Esophagus muscularis mucosa (tissue), 4 donors: Measurements from ENCODE around the gene STAT5B. TPM values are rescaled to one million over a fixed set of nuclear protein-coding genes. Genes with fewer than 3 reads are reported as not detected.

Experiments used
- DNase-seq: peaks from one replicate; pipeline ENCODE4 v3.0.0-alpha.2; 2017; ENCODE audit errors: extremely low spot score
- H3K27ac ChIP-seq, 4 donors: fragments of 200-600 bp; sonication (generic); replicated peaks in 1 of 4; 1 replicate in 3 of 4; 2 replicates in 1 of 4; pipeline ENCODE4 v1.5.1; 2016 to 2019; ENCODE audit warnings: mild to moderate bottlenecking in 1 of 4
- H3K27me3 ChIP-seq, 4 donors: fragments of 200-600 bp; sonication (generic); one replicate each; pipeline versions ENCODE4 v1.5.1 to v1.6.0; 2016 to 2019
- H3K36me3 ChIP-seq, 4 donors: fragments of 200-600 bp; sonication (generic); one replicate each; pipeline ENCODE4 v1.5.1; 2016 to 2019
- H3K4me1 ChIP-seq, 4 donors: fragments of 200-600 bp; sonication (generic); one replicate each; pipeline ENCODE4 v1.5.1; 2016 to 2019
- H3K4me3 ChIP-seq, 4 donors: fragments of 200-600 bp; sonication (generic); 1 replicate in 2 of 4; 2 replicates in 2 of 4; pipeline ENCODE4 v1.5.1; 2016 to 2019; ENCODE audit warnings: mild to moderate bottlenecking in 4 of 4, moderate library complexity in 1 of 4
- H3K9me3 ChIP-seq, 4 donors: fragments of 200-600 bp; sonication (generic); 1 replicate in 3 of 4; 2 replicates in 1 of 4; pipeline ENCODE4 v1.5.1; 2016 to 2019
- EP300 ChIP-seq: sonication (generic); formaldehyde crosslinking; IDR thresholded peaks from one replicate; pipeline ENCODE4 v1.6.1; 2017; ENCODE audit warnings: antibody characterized with exemption
- POLR2A ChIP-seq: fragments of 450-650 bp; IDR thresholded peaks from one replicate; pipeline ENCODE4 v1.6.1; 2017; ENCODE audit warnings: antibody characterized with exemption, moderate library complexity, mild to moderate bottlenecking, low read depth
- POLR2AphosphoS5 ChIP-seq, 2 donors: sonication (generic); formaldehyde crosslinking; IDR thresholded peaks; one replicate each; pipeline ENCODE4 v1.6.1; 2017; ENCODE audit warnings: antibody characterized with exemption in 2 of 2
- WGBS: methylation state at CpG from one replicate; pipeline ENCODE4 v1.1.5; 2018; 5-methylcytosine and 5-hydroxymethylcytosine counted together
- intact Hi-C: fragments of 100-400 bp; cut with DNase I; formaldehyde crosslinking; loops from one replicate; pipeline ENCODE4 v1.15.1; 2023
- total RNA-seq, 4 donors: library from RNA; depleted of rRNA; stranded (reverse); fragments of >200 nt; gene quantifications; one replicate each; pipeline versions ENCODE4 v1.1.0 to v1.2.1, GENCODE V29; 2016
- TF ChIP-seq, protein P1 (sequence below), 3 experiments: fragments of 200-600 bp in 2 of 3; fragments of 450-650 bp in 1 of 3; sonication (generic) in 2 of 3; IDR thresholded peaks; one replicate each; pipeline ENCODE4 v1.5.1; 2017 to 2019; ENCODE audit warnings: antibody characterized with exemption in 3 of 3, mild to moderate bottlenecking in 2 of 3, moderate library complexity in 1 of 3

Gene STAT5B
- total RNA-seq, 4 donors from 2014 or later, result 75.0 to 93.4 (median 85.2) TPM

DNA sequence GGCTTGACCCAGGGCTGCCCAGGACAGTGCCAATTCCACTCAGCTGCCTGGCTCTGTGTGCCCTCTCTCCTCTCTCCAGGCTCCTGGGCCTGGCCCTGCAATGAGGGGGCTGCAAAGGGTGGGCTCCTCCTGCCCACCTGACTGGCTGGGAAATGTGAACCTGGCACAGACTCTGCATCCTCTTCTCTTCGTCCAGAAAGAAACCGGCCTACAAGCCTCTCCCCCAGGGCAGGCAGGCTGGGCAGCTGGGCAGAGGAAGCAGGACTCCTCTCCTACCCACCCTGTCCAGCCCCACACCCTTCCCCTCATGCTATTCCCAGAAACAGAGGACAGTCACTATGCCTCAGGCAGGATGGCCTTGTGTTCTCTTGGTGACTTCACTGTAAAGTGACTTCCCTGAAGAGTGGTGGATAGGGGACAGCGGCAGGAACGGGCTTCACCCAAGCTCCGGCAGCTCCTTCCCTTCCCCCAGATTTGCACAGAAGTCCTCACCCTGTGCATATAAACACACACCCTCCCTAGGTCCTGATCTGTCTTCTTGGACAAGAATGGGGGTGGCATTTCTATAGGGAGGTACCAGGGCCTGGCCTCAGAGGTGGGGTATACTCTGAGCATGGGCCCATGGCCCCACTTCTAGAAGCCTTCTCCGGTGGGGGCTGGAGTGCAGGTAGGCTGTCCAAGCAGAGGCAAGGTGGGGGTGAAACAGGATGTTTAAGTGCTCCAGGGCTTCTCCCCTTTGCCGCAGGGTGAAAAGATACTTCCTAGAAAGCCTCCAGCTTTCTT, 7.2 kb upstream of the STAT5B start:
- Histone ChIP-seq H3K9me3 (no peaks in the 10 kb centered on the region), H3K27ac (no peak overlapping the region), H3K4me3 (no peak overlapping the region), H3K4me1 (peaks cover 17 to 30% (median 29%) of the 10 kb centered on the region in 4 donors), H3K36me3 (no peaks in the 10 kb centered on the region), H3K27me3 (no peaks in the 10 kb centered on the region)
- TF ChIP-seq EP300, result no peak
- TF ChIP-seq, protein P1, sequence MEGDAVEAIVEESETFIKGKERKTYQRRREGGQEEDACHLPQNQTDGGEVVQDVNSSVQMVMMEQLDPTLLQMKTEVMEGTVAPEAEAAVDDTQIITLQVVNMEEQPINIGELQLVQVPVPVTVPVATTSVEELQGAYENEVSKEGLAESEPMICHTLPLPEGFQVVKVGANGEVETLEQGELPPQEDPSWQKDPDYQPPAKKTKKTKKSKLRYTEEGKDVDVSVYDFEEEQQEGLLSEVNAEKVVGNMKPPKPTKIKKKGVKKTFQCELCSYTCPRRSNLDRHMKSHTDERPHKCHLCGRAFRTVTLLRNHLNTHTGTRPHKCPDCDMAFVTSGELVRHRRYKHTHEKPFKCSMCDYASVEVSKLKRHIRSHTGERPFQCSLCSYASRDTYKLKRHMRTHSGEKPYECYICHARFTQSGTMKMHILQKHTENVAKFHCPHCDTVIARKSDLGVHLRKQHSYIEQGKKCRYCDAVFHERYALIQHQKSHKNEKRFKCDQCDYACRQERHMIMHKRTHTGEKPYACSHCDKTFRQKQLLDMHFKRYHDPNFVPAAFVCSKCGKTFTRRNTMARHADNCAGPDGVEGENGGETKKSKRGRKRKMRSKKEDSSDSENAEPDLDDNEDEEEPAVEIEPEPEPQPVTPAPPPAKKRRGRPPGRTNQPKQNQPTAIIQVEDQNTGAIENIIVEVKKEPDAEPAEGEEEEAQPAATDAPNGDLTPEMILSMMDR (IDR thresholded peaks at IDR 0.05), result no peak
- no peak for TF ChIP-seq POLR2A
- TF ChIP-seq POLR2AphosphoS5 (IDR thresholded peaks at IDR 0.05), result no peak
- intact Hi-C loops, result no loop called here
- peak; percentile 60 for DNase-seq
- WGBS, result 76% methylated on average over 7 of the region's 7 CpGs

- peak; percentile 81 for DNase-seq
- 91% methylated on average over 6 of the region's 6 CpGs for WGBS
- Histone ChIP-seq H3K4me1 (peaks cover 14 to 26% (median 25%) of the 10 kb centered on the region in 4 donors), H3K36me3 (no peaks in the 10 kb centered on the region), H3K4me3 (no peak overlapping the region), H3K27ac (no peak overlapping the region), H3K9me3 (no peaks in the 10 kb centered on the region), H3K27me3 (no peaks in the 10 kb centered on the region)
- TF ChIP-seq, protein P1 (IDR thresholded peaks at IDR 0.05), result no peak
- intact Hi-C loops, result no loop called here
Measured at GRCh38 chr17:42282478-42283080, 6.4 kb upstream of the STAT5B start.

DNA sequence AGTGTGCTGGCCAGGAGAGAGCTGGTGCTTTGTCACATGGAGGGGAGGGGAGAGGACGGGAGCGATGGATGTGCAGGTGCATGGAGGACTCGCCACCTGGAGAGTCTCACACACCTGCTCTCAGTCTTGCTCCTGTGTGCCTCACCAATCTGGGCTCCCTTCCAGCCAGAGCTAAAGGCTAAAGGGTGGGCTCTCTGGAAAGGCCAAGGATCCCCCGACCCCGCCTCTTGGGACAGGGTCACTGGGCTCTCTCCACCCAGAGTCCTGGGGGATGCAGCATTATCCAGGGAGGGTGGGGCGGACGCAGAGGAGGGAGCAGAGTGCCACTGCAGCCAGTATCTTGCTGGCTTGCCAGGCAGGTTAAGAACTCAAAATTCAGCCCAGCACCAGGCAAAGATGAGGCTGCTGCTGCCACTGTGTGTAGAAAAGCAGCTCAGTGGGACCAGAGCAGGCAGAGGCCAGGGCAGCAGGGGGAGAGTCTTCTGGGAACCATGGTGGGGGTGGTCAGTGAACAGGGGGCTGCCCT, 5.4 kb upstream of the STAT5B start:
- WGBS, result 94% methylated on average over 7 of the region's 7 CpGs

DNA sequence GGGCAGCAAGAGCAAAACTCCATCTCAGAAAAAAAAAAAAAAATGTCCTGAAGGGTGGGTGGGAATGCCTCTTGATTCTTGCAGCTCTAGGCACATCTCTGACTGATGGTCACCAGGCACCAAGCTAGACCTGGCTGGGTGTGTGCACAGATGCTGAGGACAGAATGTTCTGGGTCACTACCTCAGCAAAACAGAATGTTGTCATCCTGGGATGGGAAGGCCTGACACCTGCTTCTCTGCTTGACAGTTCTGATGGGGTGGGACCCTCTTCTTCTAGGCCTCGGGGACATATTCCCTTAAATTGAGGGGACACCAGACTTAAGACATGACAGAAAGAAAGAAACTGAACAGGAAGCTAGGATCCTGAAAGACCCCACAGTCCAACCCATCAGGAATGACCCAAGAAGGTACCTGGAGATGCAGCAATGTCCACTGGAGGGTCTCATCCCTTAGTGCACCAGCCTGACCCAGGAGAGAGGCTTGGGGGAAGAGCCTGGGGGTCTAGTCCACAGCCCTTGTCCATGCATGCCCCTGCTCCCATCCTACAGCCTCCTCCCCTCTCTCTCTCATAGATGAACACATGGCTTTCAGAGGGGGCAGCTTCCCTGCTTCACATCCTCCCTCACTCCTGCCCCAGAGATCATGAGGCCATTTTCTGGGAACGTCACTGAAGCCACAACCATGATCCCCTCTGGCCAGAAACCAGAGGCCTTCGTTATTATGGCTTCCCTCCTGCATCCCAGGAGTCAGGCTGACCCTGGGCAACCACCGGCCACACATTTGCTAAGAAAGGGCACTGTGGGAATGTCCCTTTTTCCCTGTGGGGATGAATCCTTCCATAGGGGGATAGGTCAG, 3.8 kb upstream of the STAT5B start:
- intact Hi-C loops, result no loop called here
- H3K27ac ChIP-seq, result no peak overlapping the region
- peaks cover 10 to 20% (median 15%) of the 10 kb centered on the region in 4 donors for H3K4me1 ChIP-seq
- H3K9me3 ChIP-seq, result no peaks in the 10 kb centered on the region
- no peaks in the 10 kb centered on the region for H3K36me3 ChIP-seq
- TF ChIP-seq POLR2AphosphoS5 (IDR thresholded peaks at IDR 0.05), result no peak
- no peak for TF ChIP-seq POLR2A
- TF ChIP-seq, protein P1 (IDR thresholded peaks at IDR 0.05), result no peak
- TF ChIP-seq EP300, result no peak
- H3K4me3 ChIP-seq, result no peak overlapping the region
- 93% methylated on average over 4 of the region's 4 CpGs for WGBS
- no peaks in the 10 kb centered on the region for H3K27me3 ChIP-seq
- DNase-seq, result peak; percentile 90

More for the DNA sequence above, 5.4 kb upstream of the STAT5B start:
- H3K4me1 ChIP-seq, result peaks cover 12 to 26% (median 23%) of the 10 kb centered on the region in 4 donors
- no peaks in the 10 kb centered on the region for H3K27me3 ChIP-seq
- intact Hi-C loops, result no loop called here
- TF ChIP-seq POLR2AphosphoS5 (IDR thresholded peaks at IDR 0.05) (no peak), POLR2A (no peak), EP300 (no peak)
- TF ChIP-seq, protein P1 (IDR thresholded peaks at IDR 0.05), result no peak
- H3K9me3 ChIP-seq, result no peaks in the 10 kb centered on the region
- no peaks in the 10 kb centered on the region for H3K36me3 ChIP-seq
- peak; percentile 80 for DNase-seq
- no peak overlapping the region for H3K4me3 ChIP-seq
- H3K27ac ChIP-seq, result no peak overlapping the region
